Body of pancreas (tissue), 4 donors: ENCODE measurements around the gene DNM2.
"Not testable (repeated sequence)": the region's sequence is repeated elsewhere in the genome, so short reads cannot be mapped to it uniquely, and the experiment has no call there.

Experiments
- CTCF ChIP-seq, 7 experiments: fragments of 450-650 bp in 4 of 7; fragments of 200-600 bp in 3 of 7; sonication (generic) in 3 of 7; IDR thresholded peaks; one replicate each; pipeline ENCODE4 v1.5.1; 2016 to 2019; ENCODE audit warnings: antibody characterized with exemption in 7 of 7
- POLR2A ChIP-seq, 3 donors: fragments of 450-650 bp; IDR thresholded peaks; one replicate each; pipeline ENCODE4 v1.6.1; 2016; ENCODE audit warnings: antibody characterized with exemption in 3 of 3, mild to moderate bottlenecking in 2 of 3

GRCh38 chr19:10837649-10838048 lies 119.8 kb downstream of the DNM2 start:
- not testable (repeated sequence) for TF ChIP-seq CTCF, POLR2A (IDR thresholded peaks at IDR 0.05)
